Panc1 (cell line): ENCODE data around the gene ACTR8. TPM values are rescaled to one million over a fixed set of nuclear protein-coding genes. Genes with fewer than 3 reads are reported as not detected.

Experiments used
- ATAC-seq: fragments of 200-7000 bp; cut with Tn5 transposase; 2 replicates; pipeline ENCODE4 v1.9.1; 2020; ENCODE audit warnings: mild to moderate bottlenecking, moderate library complexity
- BruUV-seq: library from RNA; stranded (reverse); fragments of 400-500 nt; replicated peaks from 2 replicates; lab custom pipeline; 2021; lab: Mats Ljungman, UMichigan
- CTCF ChIA-PET: fragments of 300-600 bp; sonication (Branson Sonifier 250); formaldehyde crosslinking; loops from one replicate; lab custom pipeline; 2022; ENCODE audit warnings: antibody characterized with exemption; lab: Charles Lee
- POLR2A ChIA-PET: fragments of 300-600 bp; sonication (Branson Sonifier 250); formaldehyde crosslinking; loops from one replicate; lab custom pipeline; 2022; ENCODE audit warnings: antibody characterized with exemption; lab: Charles Lee
- DNase-seq: peaks from one replicate; pipeline ENCODE4 v3.0.0-alpha.2; 2010; ENCODE audit warnings: low read depth, low spot score
- H3K27ac ChIP-seq: 2 replicates; pipeline ENCODE4 v1.5.1; 2011; ENCODE audit warnings: mild to moderate bottlenecking, low read length, inconsistent platforms
- H3K27me3 ChIP-seq: fragments of 200-500 bp; sonication (Bioruptor generic); 2 replicates; pipeline ENCODE4 v1.6.0; 2014; ENCODE audit warnings: low read length, inconsistent platforms; ENCODE audit not compliant: control insufficient read depth, insufficient read depth
- H3K36me3 ChIP-seq: fragments of 200-500 bp; sonication (Bioruptor generic); 2 replicates; pipeline ENCODE4 v1.5.1; 2014; ENCODE audit warnings: inconsistent platforms, mild to moderate bottlenecking, low read length, moderate library complexity; ENCODE audit not compliant: control insufficient read depth, insufficient read depth
- H3K4me1 ChIP-seq: 2 replicates; pipeline ENCODE4 v1.5.1; 2011; ENCODE audit warnings: inconsistent platforms, mild to moderate bottlenecking, low read length, moderate library complexity; ENCODE audit not compliant: control insufficient read depth, insufficient read depth
- H3K4me3 ChIP-seq, 2 experiments: 2 replicates each; pipeline ENCODE4 v1.5.1; 2011 to 2012; ENCODE audit warnings: low read depth in 2 of 2, low read length in 2 of 2, mild to moderate bottlenecking in 2 of 2, inconsistent platforms in 1 of 2, moderate library complexity in 1 of 2
- H3K9me3 ChIP-seq: fragments of 200-500 bp; sonication (Bioruptor generic); 2 replicates; pipeline ENCODE4 v1.5.1; 2014; ENCODE audit warnings: low read depth, mild to moderate bottlenecking, inconsistent platforms, low read length, moderate library complexity; ENCODE audit not compliant: control insufficient read depth, insufficient read depth
- POLR2AphosphoS5 ChIP-seq: IDR thresholded peaks from 2 replicates; pipeline ENCODE4 v1.6.1; 2012; ENCODE audit warnings: mild to moderate bottlenecking, low read depth, low read length, moderate library complexity
- REST ChIP-seq, 2 experiments: IDR thresholded peaks; 2 replicates each; pipeline ENCODE4 v1.6.1; 2011 to 2012; ENCODE audit warnings: low read depth in 2 of 2, control low read depth in 1 of 2, low read length in 1 of 2, mild to moderate bottlenecking in 1 of 2, moderate library complexity in 1 of 2; ENCODE audit not compliant: insufficient read depth in 1 of 2
- SIN3A ChIP-seq: IDR thresholded peaks from 2 replicates; pipeline ENCODE4 v1.6.1; 2012; ENCODE audit warnings: low read depth, mild to moderate bottlenecking, low read length, moderate library complexity, borderline replicate concordance; ENCODE audit not compliant: insufficient read depth
- TCF7L2 ChIP-seq: IDR thresholded peaks from 2 replicates; pipeline ENCODE4 v1.6.1; 2011; ENCODE audit warnings: mild to moderate bottlenecking, low read depth, low read length, inconsistent platforms
- in situ Hi-C: cut with HindIII; loops from 2 replicates; pipeline ENCODE4 v1.10.0; 2016; ENCODE audit warnings: low sequenced_read_pairs, low pct_unique_long_range_greater_than_20kb
- intact Hi-C: fragments of 100-400 bp; cut with micrococcal nuclease; formaldehyde crosslinking; loops from one replicate; pipeline ENCODE4 v1.10.0; 2022; ENCODE audit not compliant: unreplicated experiment
- total RNA-seq: library from RNA; stranded (reverse); gene quantifications from one replicate; pipeline ENCODE4 v1.2.1, GENCODE V29; 2021; ENCODE audit not compliant: unreplicated experiment
- TF ChIP-seq, protein P1 (sequence below): fragments of 450-650 bp; IDR thresholded peaks from 2 replicates; pipeline ENCODE4 v1.5.1; 2017; ENCODE audit warnings: mild to moderate bottlenecking

The ACTR8 gene
- total RNA-seq, 1 experiment from 2014 or later = 26.2 TPM

GRCh38 chr3:53919741-53920140 is 37.8 kb upstream of the ACTR8 start:
- Histone ChIP-seq H3K36me3 (no peaks in the 10 kb centered on the region), H3K4me3 (no peak overlapping the region), H3K9me3 (no peaks in the 10 kb centered on the region), H3K27ac (no peak overlapping the region), H3K27me3 (no peaks in the 10 kb centered on the region), H3K4me1 (no peaks in the 10 kb centered on the region)
- BruUV-seq = no TSS peak
- ATAC-seq = no peak
- intact Hi-C loops = no loop called here
- TF ChIP-seq, protein P1, sequence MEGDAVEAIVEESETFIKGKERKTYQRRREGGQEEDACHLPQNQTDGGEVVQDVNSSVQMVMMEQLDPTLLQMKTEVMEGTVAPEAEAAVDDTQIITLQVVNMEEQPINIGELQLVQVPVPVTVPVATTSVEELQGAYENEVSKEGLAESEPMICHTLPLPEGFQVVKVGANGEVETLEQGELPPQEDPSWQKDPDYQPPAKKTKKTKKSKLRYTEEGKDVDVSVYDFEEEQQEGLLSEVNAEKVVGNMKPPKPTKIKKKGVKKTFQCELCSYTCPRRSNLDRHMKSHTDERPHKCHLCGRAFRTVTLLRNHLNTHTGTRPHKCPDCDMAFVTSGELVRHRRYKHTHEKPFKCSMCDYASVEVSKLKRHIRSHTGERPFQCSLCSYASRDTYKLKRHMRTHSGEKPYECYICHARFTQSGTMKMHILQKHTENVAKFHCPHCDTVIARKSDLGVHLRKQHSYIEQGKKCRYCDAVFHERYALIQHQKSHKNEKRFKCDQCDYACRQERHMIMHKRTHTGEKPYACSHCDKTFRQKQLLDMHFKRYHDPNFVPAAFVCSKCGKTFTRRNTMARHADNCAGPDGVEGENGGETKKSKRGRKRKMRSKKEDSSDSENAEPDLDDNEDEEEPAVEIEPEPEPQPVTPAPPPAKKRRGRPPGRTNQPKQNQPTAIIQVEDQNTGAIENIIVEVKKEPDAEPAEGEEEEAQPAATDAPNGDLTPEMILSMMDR = no peak
- no peak for TF ChIP-seq REST (IDR thresholded peaks at IDR 0.05; ENCODE audit: insufficient read depth in 1 of 2, low read depth in 2 of 2, low read length in 1 of 2)
- no peak for TF ChIP-seq TCF7L2
- no peak for TF ChIP-seq POLR2AphosphoS5
- no peak for TF ChIP-seq SIN3A
- ChIA-PET POLR2A (no interaction called here), CTCF (no interaction called here)
- no peak for DNase-seq
- in situ Hi-C loops = no loop called here

GRCh38 chr3:53913401-53913800 is 31.4 kb upstream of the ACTR8 start:
- Histone ChIP-seq H3K4me1 (no peaks in the 10 kb centered on the region), H3K27me3 (peaks cover 6% of the 10 kb centered on the region), H3K36me3 (no peaks in the 10 kb centered on the region), H3K9me3 (no peaks in the 10 kb centered on the region), H3K27ac (no peak overlapping the region), H3K4me3 (no peak overlapping the region)
- intact Hi-C loops = no loop called here
- ChIA-PET CTCF (no interaction called here), POLR2A (no interaction called here)
- no TSS peak for BruUV-seq
- DNase-seq (no peak), ATAC-seq (no peak)
- in situ Hi-C loops = no loop called here
- TF ChIP-seq POLR2AphosphoS5 (no peak), REST (IDR thresholded peaks at IDR 0.05; ENCODE audit: insufficient read depth in 1 of 2, low read depth in 2 of 2, low read length in 1 of 2) (no peak), TCF7L2 (no peak), SIN3A (no peak)
- TF ChIP-seq, protein P1 = no peak
